Measurements from ENCODE around the gene RPLP2. TPM values are rescaled to one million over a fixed set of nuclear protein-coding genes. Genes with fewer than 3 reads are reported as not detected.

Gene RPLP2
- total RNA-seq, 1 experiment from 2014 or later = 1,270 TPM

DNA sequence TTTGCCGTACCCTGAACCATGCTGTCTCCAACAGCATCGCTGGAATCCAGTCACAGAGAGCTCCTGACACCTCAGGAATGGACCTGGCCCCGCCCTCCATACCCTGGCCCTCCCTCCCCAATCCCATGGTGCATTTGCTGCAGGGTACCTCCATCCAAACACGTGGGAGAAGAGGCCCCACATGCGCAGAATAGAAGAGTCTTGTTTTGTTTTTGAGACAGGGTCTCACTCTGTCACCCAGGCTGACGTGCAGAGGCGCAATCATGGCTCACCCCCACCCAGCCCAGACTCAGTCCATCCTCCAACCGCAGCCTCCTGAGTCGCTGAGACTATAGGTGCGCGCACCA, 6.6 kb downstream of the RPLP2 start:
- CTCF ChIA-PET = no interaction called here
- POLR2A ChIA-PET (ENCODE audit: unreplicated experiment) = no interaction called here
- H3K36me3 ChIP-seq (ENCODE audit: low read depth) = peaks cover 13% of the 10 kb centered on the region
- no peak for DNase-seq
- TF ChIP-seq, protein P1, sequence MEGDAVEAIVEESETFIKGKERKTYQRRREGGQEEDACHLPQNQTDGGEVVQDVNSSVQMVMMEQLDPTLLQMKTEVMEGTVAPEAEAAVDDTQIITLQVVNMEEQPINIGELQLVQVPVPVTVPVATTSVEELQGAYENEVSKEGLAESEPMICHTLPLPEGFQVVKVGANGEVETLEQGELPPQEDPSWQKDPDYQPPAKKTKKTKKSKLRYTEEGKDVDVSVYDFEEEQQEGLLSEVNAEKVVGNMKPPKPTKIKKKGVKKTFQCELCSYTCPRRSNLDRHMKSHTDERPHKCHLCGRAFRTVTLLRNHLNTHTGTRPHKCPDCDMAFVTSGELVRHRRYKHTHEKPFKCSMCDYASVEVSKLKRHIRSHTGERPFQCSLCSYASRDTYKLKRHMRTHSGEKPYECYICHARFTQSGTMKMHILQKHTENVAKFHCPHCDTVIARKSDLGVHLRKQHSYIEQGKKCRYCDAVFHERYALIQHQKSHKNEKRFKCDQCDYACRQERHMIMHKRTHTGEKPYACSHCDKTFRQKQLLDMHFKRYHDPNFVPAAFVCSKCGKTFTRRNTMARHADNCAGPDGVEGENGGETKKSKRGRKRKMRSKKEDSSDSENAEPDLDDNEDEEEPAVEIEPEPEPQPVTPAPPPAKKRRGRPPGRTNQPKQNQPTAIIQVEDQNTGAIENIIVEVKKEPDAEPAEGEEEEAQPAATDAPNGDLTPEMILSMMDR (conservative IDR thresholded peaks at IDR 0.05) = no peak
- TF ChIP-seq EZH2 (IDR thresholded peaks at IDR 0.05; ENCODE audit: low read depth) = no peak
- no peaks in the 10 kb centered on the region for H3K27me3 ChIP-seq (ENCODE audit: insufficient read depth, low read depth)
- H3K4me1 ChIP-seq (replicated peaks; ENCODE audit: insufficient read depth) = peaks cover 15% of the 10 kb centered on the region
- no peak overlapping the region for H2AFZ ChIP-seq
- BruUV-seq (replicated peaks) = no TSS peak
- no peak overlapping the region for H3K4me3 ChIP-seq
- H3K79me2 ChIP-seq (ENCODE audit: low read depth) = peaks cover 24% of the 10 kb centered on the region
- H3K27ac ChIP-seq = no peak overlapping the region
- H3F3A ChIP-seq (ENCODE audit: insufficient read depth, low read depth) = peaks cover 50% of the 10 kb centered on the region; the same call in 1 of the 2 replicates
- no peaks in the 10 kb centered on the region for H3K9me2 ChIP-seq (ENCODE audit: insufficient read depth)
- no peaks in the 10 kb centered on the region for H3K9me3 ChIP-seq (ENCODE audit: insufficient read depth, low read depth)
- intact Hi-C loops (cut with micrococcal nuclease; ENCODE audit: unreplicated experiment) = no loop called here
- no peak overlapping the region for H3K4me2 ChIP-seq
- peaks cover 18% of the 10 kb centered on the region for H4K20me1 ChIP-seq (ENCODE audit: insufficient read depth)

GRCh38 chr11:818396-819128, 8.8 kb downstream of the RPLP2 start, which contains the start of gene PNPLA2:
Gene PNPLA2 (plus strand): TSS chr11:818914. CDS start chr11:819719, 805 bp downstream.
- peaks cover 12% of the 10 kb centered on the region for H3K4me1 ChIP-seq (replicated peaks; ENCODE audit: insufficient read depth)
- no peaks in the 10 kb centered on the region for H3K27me3 ChIP-seq (ENCODE audit: insufficient read depth, low read depth)
- ChIA-PET POLR2A (ENCODE audit: unreplicated experiment) (interaction anchor here (0.6 to 1.6 kb wide), 8 partner anchors 14 to 741 kb away, joined by 3 to 17 read pairs (median 5); partner anchors contain the start of gene PIDD1), CTCF (interaction anchor here (0.7 kb wide), 1 partner anchor 1376 kb away, joined by 10 read pairs; no protein-coding TSS in a partner anchor)
- peak within 1 kb of the TSS; percentile 87 for H3K27ac ChIP-seq
- peaks cover 19% of the 10 kb centered on the region for H3K79me2 ChIP-seq (ENCODE audit: low read depth)
- H3K9me3 ChIP-seq (ENCODE audit: insufficient read depth, low read depth) = no peaks in the 10 kb centered on the region
- H3K9me2 ChIP-seq (ENCODE audit: insufficient read depth) = no peaks in the 10 kb centered on the region
- peaks cover 32% of the 10 kb centered on the region; the same call in 1 of the 2 replicates for H3F3A ChIP-seq (ENCODE audit: insufficient read depth, low read depth)
- H3K36me3 ChIP-seq (ENCODE audit: low read depth) = no peaks in the 10 kb centered on the region
- intact Hi-C loops (cut with micrococcal nuclease; ENCODE audit: unreplicated experiment) = loop anchor here (2.0 kb wide), 1 partner anchor 16 kb away; no protein-coding TSS in a partner anchor
- H3K4me2 ChIP-seq = peak within 1 kb of the TSS; percentile 90
- peak; percentile 73 to 79 for DNase-seq
- H3K4me3 ChIP-seq = peak within 1 kb of the TSS; percentile 84
- H4K20me1 ChIP-seq (ENCODE audit: insufficient read depth) = peaks cover 26% of the 10 kb centered on the region
- 0 out of 2 replicates have a peak within 1 kb of the TSS, but pooled peaks have one; percentile 58 for H2AFZ ChIP-seq
- TF ChIP-seq, protein P1 (conservative IDR thresholded peaks at IDR 0.05) = no peak
- no peak for TF ChIP-seq EZH2 (IDR thresholded peaks at IDR 0.05; ENCODE audit: low read depth)
- TSS peak; percentile 83 for BruUV-seq (replicated peaks)

- Histone ChIP-seq H3K4me3 (peak overlapping the region; percentile 84), H3K9me2 (ENCODE audit: insufficient read depth) (no peaks in the 10 kb centered on the region), H3K27ac (peak overlapping the region; percentile 87), H3K9me3 (ENCODE audit: insufficient read depth, low read depth) (no peaks in the 10 kb centered on the region), H3K36me3 (ENCODE audit: low read depth) (no peaks in the 10 kb centered on the region), H3K4me2 (peak overlapping the region; percentile 90), H3K79me2 (ENCODE audit: low read depth) (peaks cover 19% of the 10 kb centered on the region), H3K4me1 (replicated peaks; ENCODE audit: insufficient read depth) (peaks cover 12% of the 10 kb centered on the region), H4K20me1 (ENCODE audit: insufficient read depth) (peaks cover 26% of the 10 kb centered on the region), H3F3A (ENCODE audit: insufficient read depth, low read depth) (peaks cover 27% of the 10 kb centered on the region; the same call in 1 of the 2 replicates), H3K27me3 (ENCODE audit: insufficient read depth, low read depth) (no peaks in the 10 kb centered on the region), H2AFZ (0 out of 2 replicates have a peak overlapping the region, but pooled peaks have one; percentile 58)
- intact Hi-C loops (cut with micrococcal nuclease; ENCODE audit: unreplicated experiment) = loop anchor here (2.0 kb wide), 1 partner anchor 15 kb away; no protein-coding TSS in a partner anchor
- no TSS peak for BruUV-seq (replicated peaks)
- TF ChIP-seq, protein P1 (conservative IDR thresholded peaks at IDR 0.05) = no peak
- no peak for TF ChIP-seq EZH2 (IDR thresholded peaks at IDR 0.05; ENCODE audit: low read depth)
- CTCF ChIA-PET = interaction anchor here (0.7 kb wide), 1 partner anchor 13 kb away, joined by 4 read pairs; no protein-coding TSS in a partner anchor
- peak; percentile 65 to 87 for DNase-seq
- POLR2A ChIA-PET (ENCODE audit: unreplicated experiment) = interaction anchor here (0.6 to 1.6 kb wide), 11 partner anchors 13 to 740 kb away, joined by 3 to 17 read pairs (median 5); partner anchors contain the start of genes CD151 and PIDD1
Measured at GRCh38 chr11:819129-819931, 9.6 kb downstream of the RPLP2 start.
